ENCODE results near the gene TNP2.
A peak's percentile ranks its signal among the peaks of the same experiment; 100 is the strongest.
"Not testable (repeated sequence)": the region's sequence is repeated elsewhere in the genome, so short reads cannot be mapped to it uniquely, and the experiment has no call there.

The TNP2 gene

GRCh38 chr16:11300560-11300892 lies 31.4 kb upstream of the TNP2 start:
- in situ Hi-C loops (cut with HindIII; ENCODE audit: low sequenced_read_pairs), result no loop called here
- DNase-seq (ENCODE audit: low read depth, low spot score), result no peak
- TF ChIP-seq, protein P1, sequence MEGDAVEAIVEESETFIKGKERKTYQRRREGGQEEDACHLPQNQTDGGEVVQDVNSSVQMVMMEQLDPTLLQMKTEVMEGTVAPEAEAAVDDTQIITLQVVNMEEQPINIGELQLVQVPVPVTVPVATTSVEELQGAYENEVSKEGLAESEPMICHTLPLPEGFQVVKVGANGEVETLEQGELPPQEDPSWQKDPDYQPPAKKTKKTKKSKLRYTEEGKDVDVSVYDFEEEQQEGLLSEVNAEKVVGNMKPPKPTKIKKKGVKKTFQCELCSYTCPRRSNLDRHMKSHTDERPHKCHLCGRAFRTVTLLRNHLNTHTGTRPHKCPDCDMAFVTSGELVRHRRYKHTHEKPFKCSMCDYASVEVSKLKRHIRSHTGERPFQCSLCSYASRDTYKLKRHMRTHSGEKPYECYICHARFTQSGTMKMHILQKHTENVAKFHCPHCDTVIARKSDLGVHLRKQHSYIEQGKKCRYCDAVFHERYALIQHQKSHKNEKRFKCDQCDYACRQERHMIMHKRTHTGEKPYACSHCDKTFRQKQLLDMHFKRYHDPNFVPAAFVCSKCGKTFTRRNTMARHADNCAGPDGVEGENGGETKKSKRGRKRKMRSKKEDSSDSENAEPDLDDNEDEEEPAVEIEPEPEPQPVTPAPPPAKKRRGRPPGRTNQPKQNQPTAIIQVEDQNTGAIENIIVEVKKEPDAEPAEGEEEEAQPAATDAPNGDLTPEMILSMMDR (IDR thresholded peaks at IDR 0.05; ENCODE audit: low read depth, low read length), result no peak
- H3K4me3 ChIP-seq (ENCODE audit: low read depth, low read length), result no peak overlapping the region

DNA sequence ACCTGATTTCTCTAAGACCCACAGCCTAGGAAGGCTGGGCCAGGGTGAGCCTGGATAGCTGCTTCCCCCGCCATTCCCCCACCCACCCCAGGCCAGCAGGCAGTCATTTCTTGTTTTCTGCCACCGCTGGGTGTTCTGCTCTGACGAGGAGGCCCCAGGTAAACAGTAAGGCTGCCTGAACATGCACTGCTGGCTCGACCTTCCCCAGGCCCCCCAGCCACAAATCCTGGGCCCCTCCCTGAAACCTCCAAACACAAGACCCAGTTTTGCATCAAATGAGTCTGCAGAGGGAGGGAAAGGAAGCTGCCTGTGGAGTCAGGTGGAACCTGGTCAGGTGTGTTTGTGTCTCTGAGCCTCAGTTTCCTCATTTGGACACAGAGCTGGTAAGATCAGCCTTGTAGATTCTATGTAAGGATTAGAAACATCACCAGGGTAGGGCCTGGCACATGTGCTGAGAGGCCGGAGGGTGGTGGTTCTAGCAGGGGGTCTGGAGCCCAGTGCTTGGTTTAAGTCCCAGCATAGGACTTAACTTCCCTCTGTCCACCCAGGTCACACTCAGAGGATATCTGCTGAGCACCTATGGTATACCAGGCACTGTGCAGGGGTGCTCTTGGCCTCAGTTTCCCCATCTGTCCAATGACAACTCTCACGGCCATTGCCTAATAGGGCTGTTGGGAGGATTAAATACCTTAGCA lies 30.9 kb upstream of the TNP2 start:
- no peak overlapping the region for H3K4me3 ChIP-seq (ENCODE audit: low read depth, low read length)
- no peak for DNase-seq (ENCODE audit: low read depth, low spot score)
- TF ChIP-seq, protein P1 (IDR thresholded peaks at IDR 0.05; ENCODE audit: low read depth, low read length), result no peak
- in situ Hi-C loops (cut with HindIII; ENCODE audit: low sequenced_read_pairs), result no loop called here

- H3K4me3 ChIP-seq (ENCODE audit: low read depth, low read length); DNase-seq (ENCODE audit: low read depth, low spot score); in situ Hi-C loops (cut with HindIII; ENCODE audit: low sequenced_read_pairs): not testable (repeated sequence)
Observed at GRCh38 chr16:11298950-11299547, 29.9 kb upstream of the TNP2 start.

- H3K4me3 ChIP-seq (ENCODE audit: low read depth, low read length), result no peak overlapping the region
- TF ChIP-seq, protein P1 (IDR thresholded peaks at IDR 0.05; ENCODE audit: low read depth, low read length), result no peak
- in situ Hi-C loops (cut with HindIII; ENCODE audit: low sequenced_read_pairs), result no loop called here
- no peak for DNase-seq (ENCODE audit: low read depth, low spot score)
Observed at GRCh38 chr16:11298143-11298900, 29.2 kb upstream of the TNP2 start.

GRCh38 chr16:11297492-11298142 lies 28.5 kb upstream of the TNP2 start:
- no peak overlapping the region for H3K4me3 ChIP-seq (ENCODE audit: low read depth, low read length)
- DNase-seq (ENCODE audit: low read depth, low spot score), result peak; percentile 73
- in situ Hi-C loops (cut with HindIII; ENCODE audit: low sequenced_read_pairs), result no loop called here
- TF ChIP-seq, protein P1 (IDR thresholded peaks at IDR 0.05; ENCODE audit: low read depth, low read length), result no peak

GRCh38 chr16:11296706-11297491 lies 27.8 kb upstream of the TNP2 start:
- no peak overlapping the region for H3K4me3 ChIP-seq (ENCODE audit: low read depth, low read length)
- DNase-seq (ENCODE audit: low read depth, low spot score), result no peak
- TF ChIP-seq, protein P1 (IDR thresholded peaks at IDR 0.05; ENCODE audit: low read depth, low read length), result no peak
- in situ Hi-C loops (cut with HindIII; ENCODE audit: low sequenced_read_pairs), result no loop called here

All from astrocyte of the spinal cord (primary cell).